Lung (tissue), 12 donors: ENCODE results near the gene GRAMD1B. TPM values are rescaled to one million over a fixed set of nuclear protein-coding genes. Genes with fewer than 3 reads are reported as not detected.
"Not testable (repeated sequence)": the region's sequence is repeated elsewhere in the genome, so short reads cannot be mapped to it uniquely, and the experiment has no call there.

Experiments
- ATAC-seq: fragments of 200-7000 bp; cut with Tn5 transposase; one replicate; pipeline ENCODE4 v1.9.1; 2020; ENCODE audit warnings: moderate number of reproducible peaks; ENCODE audit not compliant: insufficient read depth, low FRiP score
- DNase-seq, 3 donors: peaks; one replicate each; pipeline ENCODE4 v3.0.0-alpha.2; 2013 to 2017
- H3K27ac ChIP-seq, 2 donors: one replicate each; pipeline ENCODE4 v1.5.1; 2013; ENCODE audit warnings: mild to moderate bottlenecking in 2 of 2, moderate library complexity in 2 of 2, control low read depth in 1 of 2, inconsistent platforms in 1 of 2, low read depth in 1 of 2, low read length in 1 of 2
- H3K27me3 ChIP-seq, 3 donors: one replicate each; pipeline ENCODE4 v1.5.1; 2013; ENCODE audit warnings: low read length in 2 of 3; ENCODE audit not compliant: control insufficient read depth in 3 of 3, insufficient read depth in 3 of 3
- H3K36me3 ChIP-seq, 4 donors: one replicate each; pipeline ENCODE4 v1.5.1; 2013; ENCODE audit warnings: low read length in 4 of 4, mild to moderate bottlenecking in 1 of 4, moderate library complexity in 1 of 4; ENCODE audit not compliant: control insufficient read depth in 4 of 4, insufficient read depth in 4 of 4
- H3K4me1 ChIP-seq, 5 donors: one replicate each; pipeline ENCODE4 v1.5.1; 2013; ENCODE audit warnings: low read length in 5 of 5, mild to moderate bottlenecking in 2 of 5, moderate library complexity in 1 of 5; ENCODE audit not compliant: control insufficient read depth in 5 of 5, insufficient read depth in 5 of 5
- H3K4me3 ChIP-seq: one replicate; pipeline ENCODE4 v1.5.1; 2013; ENCODE audit warnings: mild to moderate bottlenecking, control low read depth, moderate library complexity
- H3K9ac ChIP-seq, 2 donors: one replicate each; pipeline ENCODE4 v1.5.1; 2013; ENCODE audit warnings: low read length in 2 of 2, control low read depth in 1 of 2; ENCODE audit not compliant: insufficient read depth in 1 of 2
- H3K9me3 ChIP-seq, 4 donors: one replicate each; pipeline ENCODE4 v1.5.1; 2013; ENCODE audit warnings: low read length in 3 of 4, mild to moderate bottlenecking in 1 of 4, moderate library complexity in 1 of 4; ENCODE audit not compliant: control insufficient read depth in 4 of 4, insufficient read depth in 3 of 4
- WGBS, 2 donors: extraction: QIAGEN DNeasy Blood & Tissue Kit; methylation state at CpG; one replicate each; pipeline ENCODE4 v1.1.7; 2013; 5-methylcytosine and 5-hydroxymethylcytosine counted together
- polyA plus RNA-seq, 2 donors: library from polyadenylated mRNA; stranded (reverse); fragments of 200-250 nt; gene quantifications; one replicate each; pipeline ENCODE4 v1.2.1, GENCODE V29; 2013
- total RNA-seq, 2 donors: library from RNA; depleted of rRNA in 1 of 2; stranded (reverse); fragments of >200 nt in 1 of 2; gene quantifications; one replicate each; pipeline ENCODE4 v1.2.1, GENCODE V29; 2014 to 2021
- TF ChIP-seq, protein P1 (sequence below): IDR thresholded peaks from 2 replicates; pipeline ENCODE4 v1.5.1; 2012; ENCODE audit warnings: mild to moderate bottlenecking; ENCODE audit errors: control extremely low read depth, extremely low read depth
- donor health status: control.
- donor health status: control.
- donor health status: Bipolar disorder and iron deficiency.
- donor health status: healthy.
- donor health status: DM: yes; HTN: yes; CAD: no.

GRAMD1B gene
- total and polyA plus RNA-seq, 4 donors = 1.4 to 6.0 (median 3.3) TPM

DNA sequence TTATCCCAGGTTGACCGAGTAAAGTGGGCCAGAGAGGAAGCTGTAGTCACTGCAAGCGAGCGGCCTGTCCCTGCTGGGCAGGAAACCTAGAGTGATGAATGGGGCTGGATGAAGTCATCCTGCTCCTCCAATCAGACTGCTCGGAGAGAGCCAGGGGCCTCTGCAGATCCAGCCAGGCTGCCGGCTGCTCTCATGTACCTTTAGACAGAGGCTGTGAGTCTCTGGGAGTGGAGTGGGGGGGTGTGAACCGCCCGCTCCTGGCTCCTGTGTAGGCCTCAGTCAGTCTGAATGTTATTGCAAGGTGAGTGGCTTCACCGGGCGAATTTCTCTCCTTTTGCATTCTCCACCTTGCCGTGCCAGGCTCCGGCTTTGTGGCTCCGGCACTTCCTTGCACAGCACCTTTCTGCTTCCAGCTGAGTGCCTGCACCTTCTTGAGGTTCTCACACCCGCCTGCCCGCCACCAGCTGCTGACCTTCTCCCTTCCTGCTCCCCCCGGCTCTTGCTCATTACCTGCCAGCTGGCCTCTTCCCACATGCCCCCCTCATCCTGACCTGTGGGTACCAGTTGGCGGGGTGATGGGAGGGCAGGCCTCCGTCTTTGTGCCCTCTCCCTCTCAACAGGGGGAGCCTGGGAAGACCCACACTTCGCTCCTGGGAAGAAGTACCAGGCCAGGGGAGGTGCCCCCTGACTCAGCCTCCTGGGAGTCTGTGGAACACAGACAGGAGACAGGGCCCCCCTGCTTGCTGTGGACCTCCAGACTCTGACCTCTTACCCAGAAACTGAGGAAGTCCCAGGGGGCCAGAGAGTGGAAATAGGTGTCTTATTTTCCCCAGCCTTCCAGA is 79.9 kb downstream of the GRAMD1B start:
- no peak overlapping the region for H3K4me3 ChIP-seq
- H3K4me1 ChIP-seq = no peaks in the 10 kb centered on the region
- TF ChIP-seq, protein P1, sequence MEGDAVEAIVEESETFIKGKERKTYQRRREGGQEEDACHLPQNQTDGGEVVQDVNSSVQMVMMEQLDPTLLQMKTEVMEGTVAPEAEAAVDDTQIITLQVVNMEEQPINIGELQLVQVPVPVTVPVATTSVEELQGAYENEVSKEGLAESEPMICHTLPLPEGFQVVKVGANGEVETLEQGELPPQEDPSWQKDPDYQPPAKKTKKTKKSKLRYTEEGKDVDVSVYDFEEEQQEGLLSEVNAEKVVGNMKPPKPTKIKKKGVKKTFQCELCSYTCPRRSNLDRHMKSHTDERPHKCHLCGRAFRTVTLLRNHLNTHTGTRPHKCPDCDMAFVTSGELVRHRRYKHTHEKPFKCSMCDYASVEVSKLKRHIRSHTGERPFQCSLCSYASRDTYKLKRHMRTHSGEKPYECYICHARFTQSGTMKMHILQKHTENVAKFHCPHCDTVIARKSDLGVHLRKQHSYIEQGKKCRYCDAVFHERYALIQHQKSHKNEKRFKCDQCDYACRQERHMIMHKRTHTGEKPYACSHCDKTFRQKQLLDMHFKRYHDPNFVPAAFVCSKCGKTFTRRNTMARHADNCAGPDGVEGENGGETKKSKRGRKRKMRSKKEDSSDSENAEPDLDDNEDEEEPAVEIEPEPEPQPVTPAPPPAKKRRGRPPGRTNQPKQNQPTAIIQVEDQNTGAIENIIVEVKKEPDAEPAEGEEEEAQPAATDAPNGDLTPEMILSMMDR = no peak
- H3K9ac ChIP-seq = no peak overlapping the region
- ATAC-seq = no peak
- no peaks in the 10 kb centered on the region for H3K27me3 ChIP-seq
- no peak overlapping the region for H3K27ac ChIP-seq
- WGBS, 2 donors = 75 to 79% methylated on average over 18 of the region's 18 CpGs
- no peaks in the 10 kb centered on the region for H3K9me3 ChIP-seq
- H3K36me3 ChIP-seq = no peaks in the 10 kb centered on the region
- peak; percentile 48 to 64 (median 63) for DNase-seq

DNA sequence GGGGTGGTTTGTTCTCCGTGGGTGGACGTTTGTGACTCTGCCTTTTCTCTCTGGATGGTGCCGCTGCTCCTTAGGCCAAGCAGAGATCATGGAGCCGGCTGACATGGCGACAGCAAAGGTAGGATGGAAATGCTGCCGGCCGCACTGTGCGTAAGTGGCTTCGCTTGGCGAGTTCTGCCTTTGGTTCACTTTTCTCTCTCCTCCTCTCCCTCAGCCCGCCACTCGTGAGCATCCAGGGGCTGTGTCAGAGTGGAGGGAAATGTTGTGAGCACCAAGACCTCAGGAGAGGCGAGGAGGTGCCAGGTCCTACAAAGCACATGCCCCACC is 80.5 kb downstream of the GRAMD1B start:
- no peaks in the 10 kb centered on the region for H3K36me3 ChIP-seq
- H3K4me3 ChIP-seq = no peak overlapping the region
- WGBS, 2 donors = 94% methylated on average over 13 of the region's 13 CpGs
- H3K9ac ChIP-seq = no peak overlapping the region
- no peaks in the 10 kb centered on the region for H3K9me3 ChIP-seq
- H3K27ac ChIP-seq = no peak overlapping the region
- H3K27me3 ChIP-seq = no peaks in the 10 kb centered on the region
- no peaks in the 10 kb centered on the region for H3K4me1 ChIP-seq
- DNase-seq (no peak), ATAC-seq (no peak)
- TF ChIP-seq, protein P1 = no peak

DNA sequence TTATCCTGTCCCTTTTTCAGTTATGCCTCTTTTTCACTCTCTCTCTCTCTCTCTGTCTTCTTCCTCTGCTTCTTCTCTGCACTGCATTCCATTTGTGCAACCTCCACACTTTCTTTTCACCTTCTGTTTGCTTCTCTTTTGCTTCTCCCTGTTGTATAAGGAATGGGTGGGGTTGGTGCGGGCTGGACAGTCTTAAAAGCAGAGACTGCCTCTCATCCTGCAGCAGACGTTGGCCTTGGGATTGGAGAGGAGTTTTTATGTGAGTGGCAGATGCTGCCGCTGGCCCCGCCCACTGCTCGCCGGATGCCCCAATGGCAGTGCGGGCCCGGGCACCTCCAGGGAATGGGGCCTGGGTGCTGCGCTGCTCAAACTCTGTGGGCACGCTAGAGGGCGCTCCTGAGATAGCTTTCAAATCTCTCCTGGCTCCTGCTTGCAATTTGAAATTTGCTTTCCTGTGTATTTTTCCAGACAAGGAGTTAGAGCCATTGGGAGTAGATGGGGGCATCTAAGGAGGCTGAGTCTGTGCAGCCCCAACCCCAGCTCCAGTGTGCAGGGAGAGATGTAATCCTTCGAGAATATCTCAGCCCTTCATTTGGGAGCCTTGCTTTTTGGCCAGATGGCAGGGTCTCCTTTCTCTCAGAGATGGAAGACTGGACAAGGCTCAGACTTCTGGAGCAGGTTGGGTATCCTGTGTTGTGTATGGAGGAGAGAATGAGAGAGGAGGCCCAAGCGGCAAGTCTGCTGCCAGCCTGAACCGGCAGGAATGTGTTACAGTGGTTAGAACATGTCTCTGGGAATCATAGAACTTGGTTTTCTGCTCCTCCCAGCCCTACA is 81.2 kb downstream of the GRAMD1B start:
- H3K9ac ChIP-seq = no peak overlapping the region
- no peaks in the 10 kb centered on the region for H3K4me1 ChIP-seq
- no peaks in the 10 kb centered on the region for H3K36me3 ChIP-seq
- no peak overlapping the region for H3K4me3 ChIP-seq
- ATAC-seq (peak; percentile 94), DNase-seq (peak; percentile 90 to 91 (median 91))
- no peaks in the 10 kb centered on the region for H3K9me3 ChIP-seq
- WGBS, 2 donors = 23 to 26% methylated on average over 14 of the region's 14 CpGs
- H3K27me3 ChIP-seq = no peaks in the 10 kb centered on the region
- H3K27ac ChIP-seq = no peak overlapping the region
- TF ChIP-seq, protein P1 = peak; percentile 50

DNA sequence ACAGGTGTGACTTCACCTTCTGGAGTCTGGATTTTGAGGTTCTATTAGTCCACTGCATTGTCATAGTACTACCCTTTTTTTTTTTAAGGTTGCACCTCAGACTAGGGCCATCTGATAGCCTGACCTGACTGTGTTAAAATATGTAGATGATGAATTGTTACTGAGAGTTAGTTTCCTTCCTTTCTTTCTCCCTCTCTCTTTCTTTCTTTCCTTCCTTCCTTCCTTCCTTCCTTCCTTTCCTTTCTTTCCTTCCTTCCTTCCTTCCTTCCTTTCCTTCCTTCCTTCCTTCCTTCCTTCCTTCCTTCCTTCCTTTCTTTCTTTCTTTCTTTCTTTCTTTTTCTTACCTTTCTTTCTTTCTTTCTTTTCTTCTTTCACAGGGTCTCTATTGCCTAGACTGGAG is 83.2 kb downstream of the GRAMD1B start:
- H3K9me3 ChIP-seq, ATAC-seq, H3K27ac ChIP-seq, H3K27me3 ChIP-seq, H3K4me3 ChIP-seq, DNase-seq, H3K36me3 ChIP-seq, H3K4me1 ChIP-seq, H3K9ac ChIP-seq: not testable (repeated sequence)
